ENCODE measurements around the gene UNC13C.

DNA sequence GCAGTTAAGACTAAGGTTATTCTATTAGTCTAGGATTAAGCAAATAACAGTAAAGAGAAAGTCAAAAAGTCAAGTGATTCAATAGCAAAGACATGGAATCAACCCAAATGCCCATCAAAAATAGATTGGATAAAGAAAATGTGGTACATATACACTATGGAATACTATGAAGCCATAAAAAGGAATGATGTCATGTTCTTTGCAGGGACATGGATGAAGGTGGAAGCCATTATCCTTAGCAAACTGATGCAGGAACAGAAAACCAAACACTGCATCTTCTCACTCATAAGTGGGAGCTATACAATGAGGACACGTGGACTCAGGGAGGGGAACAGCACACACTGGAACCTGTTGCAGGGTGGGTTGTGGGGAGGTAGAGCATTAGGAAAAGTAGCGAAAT is 29.0 kb downstream of the UNC13C start:
- TF ChIP-seq, protein P1, sequence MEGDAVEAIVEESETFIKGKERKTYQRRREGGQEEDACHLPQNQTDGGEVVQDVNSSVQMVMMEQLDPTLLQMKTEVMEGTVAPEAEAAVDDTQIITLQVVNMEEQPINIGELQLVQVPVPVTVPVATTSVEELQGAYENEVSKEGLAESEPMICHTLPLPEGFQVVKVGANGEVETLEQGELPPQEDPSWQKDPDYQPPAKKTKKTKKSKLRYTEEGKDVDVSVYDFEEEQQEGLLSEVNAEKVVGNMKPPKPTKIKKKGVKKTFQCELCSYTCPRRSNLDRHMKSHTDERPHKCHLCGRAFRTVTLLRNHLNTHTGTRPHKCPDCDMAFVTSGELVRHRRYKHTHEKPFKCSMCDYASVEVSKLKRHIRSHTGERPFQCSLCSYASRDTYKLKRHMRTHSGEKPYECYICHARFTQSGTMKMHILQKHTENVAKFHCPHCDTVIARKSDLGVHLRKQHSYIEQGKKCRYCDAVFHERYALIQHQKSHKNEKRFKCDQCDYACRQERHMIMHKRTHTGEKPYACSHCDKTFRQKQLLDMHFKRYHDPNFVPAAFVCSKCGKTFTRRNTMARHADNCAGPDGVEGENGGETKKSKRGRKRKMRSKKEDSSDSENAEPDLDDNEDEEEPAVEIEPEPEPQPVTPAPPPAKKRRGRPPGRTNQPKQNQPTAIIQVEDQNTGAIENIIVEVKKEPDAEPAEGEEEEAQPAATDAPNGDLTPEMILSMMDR (IDR thresholded peaks at IDR 0.05; ENCODE audit: extremely low read depth in 1 of 2, insufficient read depth in 1 of 2, low read depth in 1 of 2, low read length in 2 of 2): no peak
- TF ChIP-seq POLR2A (IDR thresholded peaks at IDR 0.05; ENCODE audit: low read depth, low read length) (no peak), JUN (IDR thresholded peaks at IDR 0.05; ENCODE audit: borderline replicate concordance, insufficient read depth, insufficient read length, low read depth) (no peak)

Data from endothelial cell of umbilical vein (primary cell).